ENCODE results near the gene EXOSC2. TPM values are rescaled to one million over a fixed set of nuclear protein-coding genes. Genes with fewer than 3 reads are reported as not detected.

EXOSC2 gene
- total RNA-seq, 1 experiment from 2014 or later: 41.5 TPM

DNA sequence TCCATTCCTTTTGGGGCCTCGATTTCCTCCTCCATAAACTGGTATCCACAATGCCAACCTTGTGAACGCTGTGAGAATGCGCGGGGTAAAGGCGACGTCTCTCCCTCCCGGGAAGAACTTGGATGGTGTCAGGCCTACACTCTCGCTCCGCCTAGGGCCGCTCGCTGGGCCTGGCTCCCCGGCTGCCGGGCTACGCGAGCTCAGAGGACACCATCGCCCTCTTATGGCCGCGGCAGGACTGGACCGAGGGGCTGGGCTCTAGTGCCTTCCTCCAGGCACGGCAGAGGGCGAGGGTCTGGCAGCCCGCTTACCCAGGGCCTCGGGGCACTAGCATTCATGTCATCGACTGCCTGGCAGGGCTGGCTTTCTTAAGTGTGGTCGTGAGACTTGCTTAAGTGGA lies 1.3 kb upstream of the EXOSC2 start:
- H3K36me3 ChIP-seq: peaks cover 22% of the 10 kb centered on the region
- no peak for DNase-seq (ENCODE audit: low read depth in 1 of 2, low spot score in 2 of 2)
- H3K27me3 ChIP-seq (replicated peaks): no peaks in the 10 kb centered on the region
- H3K4me1 ChIP-seq (replicated peaks): peaks cover 23% of the 10 kb centered on the region
- no peaks in the 10 kb centered on the region for H3K9me3 ChIP-seq (replicated peaks)
- H3K27ac ChIP-seq: no peak overlapping the region
- no peak overlapping the region for H3K4me3 ChIP-seq

DNA sequence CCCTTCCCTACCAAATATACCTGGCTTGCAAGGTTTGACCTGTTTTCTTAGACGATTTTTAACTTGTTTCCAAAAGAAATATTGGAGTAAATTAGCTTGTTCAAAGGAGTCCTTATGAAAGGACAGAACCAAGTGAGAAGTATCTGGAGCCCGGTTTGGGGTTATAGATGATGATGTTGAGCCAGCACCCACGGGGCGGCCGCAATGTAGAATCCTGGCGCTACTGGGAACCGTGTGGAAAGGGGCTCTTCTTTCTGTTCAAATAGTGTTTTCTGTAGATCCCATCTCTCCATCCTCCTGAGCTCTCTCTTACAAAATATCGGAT lies 517 bp upstream of the EXOSC2 start:
- Histone ChIP-seq H3K27ac (no peak overlapping the region), H3K36me3 (peaks cover 29% of the 10 kb centered on the region), H3K4me1 (replicated peaks) (peaks cover 30% of the 10 kb centered on the region), H3K4me3 (peak overlapping the region; percentile 54), H3K27me3 (replicated peaks) (no peaks in the 10 kb centered on the region), H3K9me3 (replicated peaks) (no peaks in the 10 kb centered on the region)
- no peak for DNase-seq (ENCODE audit: low read depth in 1 of 2, low spot score in 2 of 2)

DNA sequence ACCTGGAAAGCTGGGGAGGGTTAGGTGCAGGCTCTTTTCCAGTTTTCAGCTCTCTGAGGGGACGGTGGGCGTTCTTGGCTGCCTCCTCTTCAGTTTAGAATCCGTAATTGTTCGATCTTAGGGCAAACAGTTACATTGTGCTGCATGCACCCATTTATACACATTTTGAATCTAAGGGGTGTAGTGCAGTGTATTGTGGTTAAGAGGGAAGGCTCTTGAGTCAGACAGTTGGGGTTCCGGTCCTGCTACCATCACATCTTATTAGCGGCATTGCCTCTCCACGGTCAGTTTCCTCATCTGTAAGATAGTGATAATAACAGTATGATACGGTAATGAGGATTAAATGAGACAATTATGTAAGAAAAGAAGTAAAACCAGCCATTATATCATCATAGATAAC lies 625 bp downstream of the EXOSC2 start:
- no peak for DNase-seq (ENCODE audit: low read depth in 1 of 2, low spot score in 2 of 2)
- H3K36me3 ChIP-seq: peaks cover 39% of the 10 kb centered on the region

DNA sequence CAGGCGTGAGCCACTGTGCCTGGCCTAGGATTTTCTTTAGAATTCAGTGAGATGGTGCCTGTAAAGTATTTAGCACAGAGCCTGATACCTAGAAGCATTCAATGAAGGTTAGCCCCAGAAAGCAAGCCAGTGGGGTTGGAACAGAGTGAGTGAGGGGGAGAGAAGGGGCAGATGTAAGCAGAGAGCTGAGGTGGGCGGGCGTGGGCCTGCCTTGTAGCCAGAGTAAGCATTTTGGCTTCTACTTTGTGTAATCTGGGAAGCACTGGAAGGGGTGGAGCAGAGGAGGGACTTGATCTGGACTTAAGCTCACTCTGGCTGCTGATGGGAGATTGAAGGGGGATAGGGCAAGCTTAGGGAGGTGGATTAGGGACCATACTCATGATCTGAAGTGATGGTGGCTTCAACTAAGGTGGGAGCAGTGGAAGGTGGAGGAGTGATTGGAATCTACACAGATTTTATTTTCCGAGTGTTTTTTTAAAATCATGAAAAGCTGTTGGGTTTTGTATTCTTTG lies 2.6 kb downstream of the EXOSC2 start:
- DNase-seq (ENCODE audit: low read depth in 1 of 2, low spot score in 2 of 2): no peak
- peaks cover 56% of the 10 kb centered on the region for H3K36me3 ChIP-seq
- peaks cover 39% of the 10 kb centered on the region for H3K4me1 ChIP-seq (replicated peaks)
- H3K27ac ChIP-seq: no peak overlapping the region
- H3K27me3 ChIP-seq (replicated peaks): no peaks in the 10 kb centered on the region
- H3K4me3 ChIP-seq: no peak overlapping the region
- H3K9me3 ChIP-seq (replicated peaks): no peaks in the 10 kb centered on the region

More for the DNA sequence above, 625 bp downstream of the EXOSC2 start:
- Histone ChIP-seq H3K27ac (peak overlapping the region; percentile 40), H3K4me3 (peak overlapping the region; percentile 54), H3K9me3 (replicated peaks) (no peaks in the 10 kb centered on the region), H3K27me3 (replicated peaks) (no peaks in the 10 kb centered on the region), H3K4me1 (replicated peaks) (peaks cover 42% of the 10 kb centered on the region)

DNA sequence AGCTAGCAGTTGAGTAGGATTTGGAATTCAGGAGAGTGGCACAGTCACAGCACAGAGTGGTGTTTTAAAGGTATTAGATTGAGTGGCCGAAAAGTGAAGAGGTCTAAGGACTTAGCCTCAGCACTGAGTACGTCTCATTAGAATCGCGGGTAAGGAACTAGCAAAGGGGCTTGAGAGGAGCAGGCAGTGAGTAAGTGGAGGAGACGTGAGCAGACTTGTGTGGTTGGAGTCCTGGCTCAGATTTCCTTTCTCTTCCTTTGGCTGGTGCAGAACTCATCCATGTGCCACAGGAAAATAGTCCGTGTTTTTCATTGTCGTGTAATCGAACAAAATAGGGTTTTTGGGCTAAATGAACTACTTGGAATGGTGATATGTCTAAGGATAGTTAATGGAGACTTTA lies 3.4 kb downstream of the EXOSC2 start:
- Histone ChIP-seq H3K27ac (no peak overlapping the region), H3K9me3 (replicated peaks) (no peaks in the 10 kb centered on the region), H3K4me3 (no peak overlapping the region), H3K36me3 (peaks cover 64% of the 10 kb centered on the region), H3K4me1 (replicated peaks) (peaks cover 47% of the 10 kb centered on the region), H3K27me3 (replicated peaks) (no peaks in the 10 kb centered on the region)
- DNase-seq (ENCODE audit: low read depth in 1 of 2, low spot score in 2 of 2): no peak

DNA sequence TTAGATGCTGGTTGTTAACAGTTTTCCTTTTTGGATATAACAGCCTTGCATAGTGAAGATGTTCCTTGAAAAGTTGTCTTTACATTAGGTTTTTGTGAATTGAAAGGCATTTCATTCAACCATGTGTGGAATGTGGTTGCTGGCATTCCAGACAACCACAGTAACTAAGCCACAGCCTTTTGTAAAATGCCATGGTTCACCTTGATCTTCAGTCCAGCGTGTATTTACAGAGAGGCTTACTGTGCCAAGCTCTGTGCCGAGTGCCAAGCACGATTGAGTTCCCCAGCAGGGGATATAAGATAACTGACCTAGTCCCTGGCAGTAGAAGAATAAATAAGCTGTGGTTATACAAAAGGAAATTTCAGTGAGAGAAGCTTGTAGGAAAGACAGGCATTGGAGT lies 4.9 kb downstream of the EXOSC2 start:
- H3K27ac ChIP-seq: peak overlapping the region; percentile 39
- peaks cover 79% of the 10 kb centered on the region for H3K36me3 ChIP-seq
- no peaks in the 10 kb centered on the region for H3K27me3 ChIP-seq (replicated peaks)
- no peak overlapping the region for H3K4me3 ChIP-seq
- DNase-seq (ENCODE audit: low read depth in 1 of 2, low spot score in 2 of 2): peak; percentile 49 to 54
- no peaks in the 10 kb centered on the region for H3K9me3 ChIP-seq (replicated peaks)
- peaks cover 57% of the 10 kb centered on the region for H3K4me1 ChIP-seq (replicated peaks)

DNA sequence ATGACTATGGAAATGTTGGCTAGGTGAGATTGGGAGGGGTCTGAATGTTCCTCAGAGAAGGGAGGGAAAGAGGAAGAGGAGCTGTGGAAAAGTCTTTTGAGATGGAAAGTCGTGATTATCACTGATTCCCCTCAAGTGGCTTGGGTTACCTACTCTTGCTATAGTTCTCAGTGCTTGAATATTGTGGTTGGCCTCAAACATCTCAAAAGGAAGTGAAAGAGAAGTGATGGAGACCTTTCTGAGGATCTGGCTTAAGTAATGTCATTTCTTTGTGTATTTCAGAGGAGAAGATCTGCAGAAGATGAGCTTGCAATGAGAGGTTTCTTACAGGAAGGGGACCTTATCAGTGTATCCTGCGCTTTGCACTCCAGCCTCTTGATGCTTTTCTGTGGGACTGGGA lies 5.5 kb downstream of the EXOSC2 start:
- Histone ChIP-seq H3K27me3 (replicated peaks) (no peaks in the 10 kb centered on the region), H3K4me1 (replicated peaks) (peaks cover 61% of the 10 kb centered on the region), H3K9me3 (replicated peaks) (no peaks in the 10 kb centered on the region), H3K36me3 (peaks cover 85% of the 10 kb centered on the region), H3K27ac (0 out of 2 replicates have a peak overlapping the region, but pooled peaks have one; percentile 39), H3K4me3 (no peak overlapping the region)
- no peak for DNase-seq (ENCODE audit: low read depth in 1 of 2, low spot score in 2 of 2)

DNA sequence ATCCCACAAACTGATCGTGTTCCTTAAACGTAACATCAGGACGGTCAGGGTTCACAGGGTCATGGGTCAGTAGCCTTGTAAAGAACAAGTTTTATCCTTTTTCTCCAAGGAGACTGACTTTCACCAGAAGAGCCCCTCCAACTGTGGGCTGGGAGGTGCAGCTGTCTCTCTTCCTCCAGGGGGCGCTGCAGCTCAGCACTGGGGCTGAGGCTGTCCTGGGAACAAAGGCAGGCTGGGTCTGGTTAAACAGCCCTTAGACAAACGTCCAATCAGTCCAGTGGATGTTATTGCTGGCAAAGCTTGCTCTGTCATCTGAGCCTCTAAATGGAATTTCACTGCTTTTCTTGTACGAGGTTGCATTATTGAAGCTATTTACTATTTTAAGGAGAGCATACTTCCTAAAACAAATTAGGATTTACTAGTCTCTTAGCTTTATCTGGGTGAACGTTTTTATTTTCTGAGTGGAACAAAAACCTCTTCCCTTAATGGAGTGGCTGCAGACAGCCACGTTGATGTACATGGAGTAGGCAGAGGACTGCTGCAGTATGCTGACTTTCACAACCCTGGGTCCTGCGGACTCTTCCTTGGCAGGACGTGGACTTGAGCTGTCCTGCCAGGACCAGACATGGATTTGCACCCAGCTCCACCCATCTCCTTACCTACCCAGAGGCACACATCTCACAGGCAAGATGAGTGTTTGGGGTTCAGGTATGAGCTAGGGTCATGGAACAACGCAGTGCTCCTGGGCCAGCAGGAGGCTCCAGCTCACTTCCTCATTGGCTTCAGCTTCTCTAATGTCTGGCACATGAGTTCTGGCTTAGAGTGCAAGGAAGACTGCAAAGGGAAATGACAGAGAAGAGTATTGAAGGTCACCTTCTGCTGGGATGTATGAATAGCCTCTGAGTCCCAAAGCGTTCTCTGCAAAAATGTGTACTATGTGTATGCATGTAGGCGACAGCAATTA lies 7.8 kb downstream of the EXOSC2 start:
- Histone ChIP-seq H3K36me3 (peaks cover 93% of the 10 kb centered on the region), H3K27ac (no peak overlapping the region), H3K27me3 (replicated peaks) (no peaks in the 10 kb centered on the region)

DNA sequence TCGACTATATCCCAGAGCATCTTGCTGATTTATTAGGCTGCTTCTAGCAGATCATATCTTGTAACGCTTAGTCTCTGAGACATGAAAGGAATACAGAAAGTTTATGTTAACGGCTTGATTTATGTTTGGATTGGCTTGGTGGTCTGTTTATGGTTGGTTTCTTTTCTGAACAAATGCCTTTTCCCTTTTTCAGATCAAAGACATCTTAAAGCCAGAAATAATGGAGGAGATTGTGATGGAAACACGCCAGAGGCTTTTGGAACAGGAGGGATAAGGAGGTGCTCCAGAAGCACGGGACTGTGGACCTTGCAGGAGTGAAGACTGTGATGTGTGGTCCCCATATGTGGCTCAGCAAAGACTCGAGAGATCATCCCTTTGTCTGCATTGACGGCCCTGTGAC lies 9.9 kb downstream of the EXOSC2 start:
- Histone ChIP-seq H3K9me3 (replicated peaks) (no peaks in the 10 kb centered on the region), H3K4me3 (no peak overlapping the region), H3K36me3 (peaks cover 73% of the 10 kb centered on the region), H3K27ac (no peak overlapping the region), H3K27me3 (replicated peaks) (no peaks in the 10 kb centered on the region), H3K4me1 (replicated peaks) (peaks cover 41% of the 10 kb centered on the region)
- no peak for DNase-seq (ENCODE audit: low read depth in 1 of 2, low spot score in 2 of 2)

More for the DNA sequence above, 7.8 kb downstream of the EXOSC2 start:
- H3K9me3 ChIP-seq (replicated peaks): no peaks in the 10 kb centered on the region
- peaks cover 55% of the 10 kb centered on the region for H3K4me1 ChIP-seq (replicated peaks)
- DNase-seq (ENCODE audit: low read depth in 1 of 2, low spot score in 2 of 2): peak; percentile 60 to 76
- H3K4me3 ChIP-seq: no peak overlapping the region

DNA sequence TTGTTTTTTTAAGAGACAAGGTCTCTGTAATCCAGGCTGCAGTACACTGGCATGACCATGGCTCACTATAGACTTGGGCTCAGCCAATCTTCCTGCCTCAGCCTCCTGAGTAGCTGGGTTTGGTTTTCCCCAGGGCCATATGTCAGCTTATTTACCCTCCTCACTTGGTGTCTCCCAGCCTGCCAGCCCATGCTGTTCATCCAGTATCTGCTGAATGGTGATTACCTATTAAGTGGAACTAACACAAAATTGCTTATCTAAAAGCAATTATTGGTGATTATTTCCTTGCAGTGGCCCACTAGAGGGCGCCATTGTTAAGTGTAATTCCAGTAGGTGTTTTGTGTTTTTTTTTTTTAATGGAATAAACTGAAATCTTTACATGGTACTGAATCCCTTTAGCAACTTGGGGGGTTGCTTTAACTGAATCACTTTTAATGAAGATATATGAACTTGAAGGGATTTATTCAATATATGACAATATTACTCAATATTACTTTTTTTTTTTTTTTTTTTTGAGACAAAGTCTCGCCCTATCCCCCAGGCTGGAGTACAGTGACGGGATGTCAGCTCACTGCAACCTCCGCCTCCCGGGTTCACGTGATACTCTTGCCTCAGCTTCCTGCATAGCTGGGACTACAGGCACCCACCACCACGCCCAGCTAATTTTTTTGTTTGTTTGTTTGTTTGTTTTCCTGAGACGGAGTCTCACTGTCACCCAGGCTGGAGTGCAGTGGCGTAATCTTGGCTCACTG lies 13.8 kb downstream of the EXOSC2 start:
- Histone ChIP-seq H3K27ac (no peak overlapping the region), H3K36me3 (peaks cover 36% of the 10 kb centered on the region), H3K9me3 (replicated peaks) (no peaks in the 10 kb centered on the region), H3K27me3 (replicated peaks) (no peaks in the 10 kb centered on the region), H3K4me3 (no peak overlapping the region), H3K4me1 (replicated peaks) (peaks cover 20% of the 10 kb centered on the region)
- peak; percentile 57 for DNase-seq (ENCODE audit: low read depth in 1 of 2, low spot score in 2 of 2)

DNA sequence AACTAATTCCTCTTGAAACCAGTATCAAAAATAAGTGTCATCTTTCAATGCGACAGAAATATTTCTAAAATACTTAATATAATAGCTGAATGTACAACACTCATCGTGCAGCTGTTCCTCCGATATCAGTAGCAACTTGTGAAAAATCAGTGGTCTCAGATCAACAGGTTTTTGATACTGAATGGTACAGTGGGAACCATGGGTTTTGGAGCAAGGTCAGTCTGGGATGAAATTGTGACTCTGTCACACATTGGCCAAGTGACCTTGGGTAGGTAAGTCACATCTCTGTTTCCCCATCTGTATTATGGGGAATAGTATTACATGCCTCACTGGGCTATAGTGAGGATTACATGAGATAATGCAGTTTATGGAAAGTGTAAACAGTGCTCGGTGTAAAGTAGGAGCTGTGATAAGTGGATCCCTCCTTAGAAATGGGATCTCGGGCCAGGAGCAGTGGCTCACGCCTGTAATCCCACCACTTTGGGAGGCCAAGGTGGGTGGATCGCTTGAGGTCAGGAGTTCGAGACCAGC lies 17.3 kb downstream of the EXOSC2 start:
- no peaks in the 10 kb centered on the region for H3K9me3 ChIP-seq (replicated peaks)
- no peak for DNase-seq (ENCODE audit: low read depth in 1 of 2, low spot score in 2 of 2)
- H3K36me3 ChIP-seq: peaks cover 3% of the 10 kb centered on the region; the same call in 1 of the 2 replicates
- H3K27me3 ChIP-seq (replicated peaks): no peaks in the 10 kb centered on the region
- no peak overlapping the region for H3K27ac ChIP-seq
- H3K4me3 ChIP-seq: no peak overlapping the region
- H3K4me1 ChIP-seq (replicated peaks): peaks cover 27% of the 10 kb centered on the region

DNA sequence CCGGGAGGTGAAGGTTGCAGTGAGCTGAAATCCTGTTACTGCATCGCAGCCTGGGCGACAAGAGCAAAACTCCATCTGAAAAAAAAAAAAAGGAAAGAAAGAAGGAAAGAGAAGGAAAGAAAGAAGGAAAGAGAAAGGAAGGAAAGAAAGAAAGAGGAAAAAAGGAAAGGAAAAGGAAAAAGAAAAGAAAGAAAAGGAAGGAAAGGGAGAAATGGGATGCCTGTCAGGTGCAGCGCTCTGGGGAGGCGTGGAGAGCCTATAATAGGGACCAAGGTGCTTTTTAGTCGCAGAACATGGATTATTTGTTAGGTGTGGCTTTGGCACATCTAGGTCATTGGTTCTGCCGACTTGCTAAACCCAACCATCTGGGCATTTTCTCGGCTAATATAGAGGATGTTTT lies 17.9 kb downstream of the EXOSC2 start:
- no peak for DNase-seq (ENCODE audit: low read depth in 1 of 2, low spot score in 2 of 2)
- Histone ChIP-seq H3K27ac (no peak overlapping the region), H3K4me1 (replicated peaks) (peaks cover 27% of the 10 kb centered on the region), H3K27me3 (replicated peaks) (no peaks in the 10 kb centered on the region), H3K9me3 (replicated peaks) (no peaks in the 10 kb centered on the region), H3K4me3 (no peak overlapping the region), H3K36me3 (no peaks in the 10 kb centered on the region; the same call in 1 of the 2 replicates)

DNA sequence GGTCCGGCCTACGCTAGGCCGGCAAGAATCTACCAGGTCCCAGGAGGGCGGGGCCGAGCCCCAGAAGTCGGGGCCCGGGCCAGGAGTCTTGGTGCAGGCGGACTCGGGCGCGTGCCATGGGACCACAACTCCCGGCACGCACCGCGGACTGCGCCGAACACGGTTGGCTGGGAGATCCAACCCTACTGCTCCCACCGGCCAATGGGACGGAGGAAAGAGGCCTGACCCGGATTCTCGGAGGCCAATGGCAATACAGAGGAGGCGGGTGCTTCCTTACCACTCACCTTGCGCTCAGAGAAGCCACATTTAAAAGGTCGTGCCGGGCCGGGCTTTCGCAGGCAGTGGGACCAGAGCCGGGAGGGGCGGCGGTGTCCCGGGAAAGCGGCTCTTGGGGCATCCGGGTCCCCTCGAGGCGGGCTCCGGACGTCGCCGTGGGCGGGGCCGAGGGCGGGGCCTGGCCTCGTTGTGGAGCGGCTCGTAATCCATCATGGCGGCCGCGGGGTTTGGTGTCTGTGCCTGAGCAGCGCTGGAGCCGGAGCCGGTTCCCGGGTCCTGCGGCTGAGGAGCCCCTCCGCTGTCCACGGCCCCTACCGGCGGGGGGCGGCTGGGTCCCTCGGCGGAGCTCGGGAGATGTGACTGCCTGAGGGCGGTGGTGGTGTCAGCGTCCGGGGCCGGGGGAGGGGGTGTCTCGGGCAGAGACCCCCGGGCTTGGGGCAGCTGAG lies 19.1 kb downstream of the EXOSC2 start:
- DNase-seq (ENCODE audit: low read depth in 1 of 2, low spot score in 2 of 2): peak; percentile 97
- peak overlapping the region; percentile 71 for H3K4me3 ChIP-seq
- no peaks in the 10 kb centered on the region; the same call in 1 of the 2 replicates for H3K36me3 ChIP-seq
- peak overlapping the region; percentile 84 for H3K27ac ChIP-seq
- H3K9me3 ChIP-seq (replicated peaks): no peaks in the 10 kb centered on the region
- peaks cover 27% of the 10 kb centered on the region for H3K4me1 ChIP-seq (replicated peaks)
- H3K27me3 ChIP-seq (replicated peaks): no peaks in the 10 kb centered on the region
